HepG2 (cell line): Measurements from ENCODE around the gene IL13. TPM values are rescaled to one million over a fixed set of nuclear protein-coding genes. Genes with fewer than 3 reads are reported as not detected.

Experiments
- ATAC-seq: fragments of 200-7000 bp; cut with Tn5 transposase; 3 replicates; pipeline ENCODE4 v1.9.1; 2020; ENCODE audit warnings: mild to moderate bottlenecking, moderate library complexity
- BruUV-seq: library from RNA; stranded (reverse); fragments of 400-500 nt; replicated peaks from 2 replicates; lab custom pipeline; 2021; lab: Mats Ljungman, UMichigan
- CTCF ChIA-PET: fragments of 300-600 bp; formaldehyde crosslinking; extraction: SDS; loops from one replicate; lab custom pipeline; 2021; ENCODE audit warnings: low total read pairs, inconsistent platforms, low intra/inter-chr PET ratio; lab: Yijun Ruan, JAX
- POLR2A ChIA-PET: fragments of 350-600 bp; sonication (Branson Sonifier 250); formaldehyde crosslinking; loops from one replicate; lab custom pipeline; 2020; ENCODE audit warnings: antibody characterized with exemption, inconsistent platforms; lab: Yijun Ruan, JAX
- DNase-seq: peaks from one replicate; pipeline ENCODE4 v3.0.0-alpha.2; 2015; ENCODE audit warnings: low spot score
- FAIRE-seq: peaks from 3 replicates; lab custom pipeline; 2011; peaks lifted over from hg19 to GRCh38; lab: Jason Lieb, UNC
- H2AFZ ChIP-seq: one replicate; pipeline ENCODE4 v1.6.1; 2011; ENCODE audit warnings: low read length, inconsistent platforms
- H3K27ac ChIP-seq: fragments of 300-600 bp; 3 replicates; pipeline ENCODE4 v1.8.0; 2011; ENCODE audit warnings: mixed run types, mild to moderate bottlenecking, mixed read lengths, low read length, inconsistent platforms; ENCODE audit not compliant: insufficient read depth; ENCODE audit errors: extremely low read length
- H3K27me3 ChIP-seq, 2 experiments: fragments of 200-600 bp in 1 of 2; 2 replicates in 1 of 2; 3 replicates in 1 of 2; pipeline versions ENCODE4 v1.6.0 to v1.8.0; 2011; ENCODE audit warnings: low read length in 2 of 2, mild to moderate bottlenecking in 2 of 2, moderate library complexity in 2 of 2, inconsistent platforms in 1 of 2; ENCODE audit not compliant: insufficient read depth in 2 of 2, control insufficient read depth in 1 of 2
- H3K36me3 ChIP-seq, 2 experiments: fragments of 200-600 bp in 1 of 2; replicated peaks in 1 of 2; 2 replicates in 1 of 2; 3 replicates in 1 of 2; pipeline versions ENCODE4 v1.5.1 to v1.8.0; 2011; ENCODE audit warnings: low read length in 2 of 2, inconsistent platforms in 1 of 2; ENCODE audit not compliant: insufficient read depth in 2 of 2, control insufficient read depth in 1 of 2
- H3K4me1 ChIP-seq: 2 replicates; pipeline ENCODE4 v1.5.1; 2012; ENCODE audit warnings: low read length, inconsistent platforms; ENCODE audit not compliant: insufficient read depth
- H3K4me2 ChIP-seq: 2 replicates; pipeline ENCODE4 v1.6.0; 2011; ENCODE audit warnings: low read depth, low read length, inconsistent platforms
- H3K4me3 ChIP-seq, 3 experiments: fragments of 200-600 bp in 1 of 3; sonication (generic), shearing (Covaris generic) in 1 of 3; replicated peaks in 1 of 3; 2 replicates each; pipeline ENCODE4 v1.5.1; 2011 to 2016; ENCODE audit warnings: low read length in 3 of 3, inconsistent platforms in 2 of 3, low read depth in 2 of 3, mild to moderate bottlenecking in 2 of 3, control low read depth in 1 of 3, mixed read lengths in 1 of 3; ENCODE audit not compliant: insufficient read depth in 1 of 3
- H3K79me2 ChIP-seq: one replicate; pipeline ENCODE4 v1.6.1; 2011; ENCODE audit warnings: low read length, inconsistent platforms; ENCODE audit not compliant: insufficient read depth
- H3K9ac ChIP-seq: 2 replicates; pipeline ENCODE4 v1.6.0; 2011; ENCODE audit warnings: mild to moderate bottlenecking, low read depth, low read length, inconsistent platforms; ENCODE audit not compliant: insufficient read depth
- H3K9me3 ChIP-seq: 2 replicates; pipeline ENCODE4 v1.5.1; 2012; ENCODE audit warnings: mild to moderate bottlenecking, low read length
- H4K20me1 ChIP-seq: 2 replicates; pipeline ENCODE4 v1.6.0; 2011; ENCODE audit warnings: inconsistent platforms, mild to moderate bottlenecking, low read length, moderate library complexity; ENCODE audit not compliant: insufficient read depth
- CENPX ChIP-seq: sonication (generic); formaldehyde crosslinking; IDR thresholded peaks from 2 replicates; pipeline ENCODE4 v1.9.0; 2021; ENCODE audit warnings: mild to moderate bottlenecking, missing genetic modification reagents, moderate library complexity
- SMAD1 ChIP-seq: sonication (generic); formaldehyde crosslinking; IDR thresholded peaks from 2 replicates; pipeline ENCODE4 v1.4.0; 2020; ENCODE audit warnings: missing genetic modification reagents, low read depth, mild to moderate bottlenecking, borderline replicate concordance
- WGBS: methylation state at CpG from one replicate; pipeline ENCODE4 v1.1.6; 2017; ENCODE audit warnings: low lambda C conversion rate; 5-methylcytosine and 5-hydroxymethylcytosine counted together
- in situ Hi-C: cut with HindIII; loops from 2 replicates; pipeline ENCODE4 v1.10.0; 2017; ENCODE audit warnings: low pct_unique_long_range_greater_than_20kb; ENCODE audit not compliant: extremely low pct_ligation_motif_present
- intact Hi-C: fragments of 100-400 bp; cut with micrococcal nuclease; formaldehyde crosslinking; loops from one replicate; pipeline ENCODE4 v1.10.0; 2022; ENCODE audit not compliant: unreplicated experiment
- polyA plus RNA-seq, 8 experiments: library from polyadenylated mRNA; depleted of rRNA in 3 of 8; stranded (reverse) in 7 of 8; unstranded in 1 of 8; fragments of >200 nt; fragmentation: Illumina TruSeq in 4 of 8; extraction: Trizol in 4 of 8; gene quantifications; 2 replicates each; pipeline versions ENCODE4 v1.2.1 to v1.2.3, GENCODE V29; 2011 to 2016; ENCODE audit warnings: low read depth in 4 of 8, missing spikeins in 1 of 8, mixed read lengths in 1 of 8; ENCODE audit not compliant: insufficient read depth in 1 of 8
- total RNA-seq, 5 experiments: library from RNA; depleted of rRNA; stranded (reverse); fragments of >200 nt; fragmentation: Illumina TruSeq; extraction: Trizol; gene quantifications; 2 replicates each; pipeline ENCODE4 v1.2.3, GENCODE V29; 2016; ENCODE audit warnings: low read depth in 1 of 5
- TF ChIP-seq, protein P1 (sequence below): fragments of 450-650 bp; IDR thresholded peaks from 2 replicates; pipeline ENCODE4 v1.6.1; 2017; ENCODE audit warnings: mild to moderate bottlenecking

IL13 gene
- total and polyA plus RNA-seq, 2 of the 13 experiments (the other 11 are each of a cell fraction or from before 2014, with no cell fraction given): 0.05 TPM; not detected in 1

DNA sequence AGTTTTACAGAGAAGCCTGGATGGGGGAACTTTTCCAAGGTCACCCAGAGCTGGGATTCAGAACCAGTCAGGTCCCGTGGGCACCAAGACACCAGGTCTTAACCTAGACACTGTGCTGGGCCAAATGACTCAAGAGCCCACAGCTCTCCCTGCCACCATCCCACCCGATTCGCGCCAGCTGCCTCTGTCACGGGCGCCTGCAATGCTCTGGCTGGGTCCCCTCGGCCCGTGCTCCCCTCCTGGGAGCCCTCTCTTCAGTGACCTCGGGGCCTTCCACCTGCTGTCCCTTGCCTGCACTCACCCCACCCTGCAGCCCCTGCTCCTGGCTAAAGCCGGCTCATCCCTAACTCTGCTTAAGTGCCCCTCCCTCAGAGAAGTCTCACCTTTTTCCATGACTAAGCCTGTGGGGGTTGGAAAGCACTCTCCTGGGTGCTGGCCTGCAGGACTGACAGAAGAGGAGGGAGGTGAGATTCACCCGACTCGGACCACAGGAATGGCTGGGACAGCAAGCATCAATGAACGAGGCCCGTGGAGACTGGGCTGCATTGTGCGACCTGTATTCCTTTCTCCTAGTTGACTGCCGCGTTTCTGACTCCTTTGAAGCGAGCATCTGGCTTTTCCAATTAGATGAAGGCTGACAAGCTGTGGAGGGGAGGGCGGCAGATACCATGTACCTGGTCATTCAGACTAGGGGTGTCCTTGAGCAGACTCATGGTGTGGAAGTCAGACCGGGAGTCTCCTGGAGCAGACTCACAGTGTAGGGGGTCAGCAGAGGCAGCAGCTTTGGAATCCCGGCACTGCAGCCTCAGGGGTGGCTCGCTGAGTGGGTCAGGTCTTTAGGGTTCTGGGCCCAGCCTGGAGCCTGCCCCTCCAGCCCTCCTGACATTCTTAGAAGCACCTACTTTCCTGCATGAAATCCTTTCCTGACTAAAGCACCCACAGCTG lies 10.1 kb downstream of the IL13 start:
- intact Hi-C loops: no loop called here

More for the DNA sequence above, 10.1 kb downstream of the IL13 start:
- H2AFZ ChIP-seq: no peak overlapping the region
- no peak overlapping the region for H3K9ac ChIP-seq
- no peaks in the 10 kb centered on the region for H3K36me3 ChIP-seq
- H3K27me3 ChIP-seq: peaks cover 3 to 23% of the 10 kb centered on the region in 2 experiments; a peak in 4 of 5 replicates
- peaks cover 75% of the 10 kb centered on the region for H3K4me1 ChIP-seq
- in situ Hi-C loops: loop anchor here (25.0 kb wide), 1 partner anchor 281 kb away; no protein-coding TSS in a partner anchor
- H4K20me1 ChIP-seq: no peaks in the 10 kb centered on the region
- POLR2A ChIA-PET: no interaction called here
- WGBS: 33% methylated on average over 17 of the region's 22 CpGs
- DNase-seq (no peak), FAIRE-seq (no peak)
- H3K79me2 ChIP-seq: no peaks in the 10 kb centered on the region
- no peaks in the 10 kb centered on the region for H3K9me3 ChIP-seq
- TF ChIP-seq, protein P1, sequence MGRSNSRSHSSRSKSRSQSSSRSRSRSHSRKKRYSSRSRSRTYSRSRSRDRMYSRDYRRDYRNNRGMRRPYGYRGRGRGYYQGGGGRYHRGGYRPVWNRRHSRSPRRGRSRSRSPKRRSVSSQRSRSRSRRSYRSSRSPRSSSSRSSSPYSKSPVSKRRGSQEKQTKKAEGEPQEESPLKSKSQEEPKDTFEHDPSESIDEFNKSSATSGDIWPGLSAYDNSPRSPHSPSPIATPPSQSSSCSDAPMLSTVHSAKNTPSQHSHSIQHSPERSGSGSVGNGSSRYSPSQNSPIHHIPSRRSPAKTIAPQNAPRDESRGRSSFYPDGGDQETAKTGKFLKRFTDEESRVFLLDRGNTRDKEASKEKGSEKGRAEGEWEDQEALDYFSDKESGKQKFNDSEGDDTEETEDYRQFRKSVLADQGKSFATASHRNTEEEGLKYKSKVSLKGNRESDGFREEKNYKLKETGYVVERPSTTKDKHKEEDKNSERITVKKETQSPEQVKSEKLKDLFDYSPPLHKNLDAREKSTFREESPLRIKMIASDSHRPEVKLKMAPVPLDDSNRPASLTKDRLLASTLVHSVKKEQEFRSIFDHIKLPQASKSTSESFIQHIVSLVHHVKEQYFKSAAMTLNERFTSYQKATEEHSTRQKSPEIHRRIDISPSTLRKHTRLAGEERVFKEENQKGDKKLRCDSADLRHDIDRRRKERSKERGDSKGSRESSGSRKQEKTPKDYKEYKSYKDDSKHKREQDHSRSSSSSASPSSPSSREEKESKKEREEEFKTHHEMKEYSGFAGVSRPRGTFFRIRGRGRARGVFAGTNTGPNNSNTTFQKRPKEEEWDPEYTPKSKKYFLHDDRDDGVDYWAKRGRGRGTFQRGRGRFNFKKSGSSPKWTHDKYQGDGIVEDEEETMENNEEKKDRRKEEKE: no peak
- TF ChIP-seq CENPX (no peak), SMAD1 (CRISPR knock-in tag) (no peak)
- TF ChIP-seq, all 625 proteins: peak for 0
- H3K27ac ChIP-seq: no peak overlapping the region
- ATAC-seq: peak; percentile 18
- no TSS peak for BruUV-seq
- H3K4me3 ChIP-seq: no peak overlapping the region; a peak in 1 of 6 replicates
- peak overlapping the region; percentile 25 for H3K4me2 ChIP-seq
- CTCF ChIA-PET: no interaction called here
